ENCODE results near the gene RRP15.

- TF ChIP-seq CTCF (IDR thresholded peaks at IDR 0.05 in 4 of 5, conservative IDR thresholded peaks at IDR 0.05 in 1 of 5) (no peak), POLR2A (IDR thresholded peaks at IDR 0.05) (no peak)
Observed at GRCh38 chr1:218367118-218367517, 82.0 kb downstream of the RRP15 start.

Data from gastrocnemius medialis (tissue), 4 donors.